Measurements from ENCODE around the gene ACBD7.

DNA sequence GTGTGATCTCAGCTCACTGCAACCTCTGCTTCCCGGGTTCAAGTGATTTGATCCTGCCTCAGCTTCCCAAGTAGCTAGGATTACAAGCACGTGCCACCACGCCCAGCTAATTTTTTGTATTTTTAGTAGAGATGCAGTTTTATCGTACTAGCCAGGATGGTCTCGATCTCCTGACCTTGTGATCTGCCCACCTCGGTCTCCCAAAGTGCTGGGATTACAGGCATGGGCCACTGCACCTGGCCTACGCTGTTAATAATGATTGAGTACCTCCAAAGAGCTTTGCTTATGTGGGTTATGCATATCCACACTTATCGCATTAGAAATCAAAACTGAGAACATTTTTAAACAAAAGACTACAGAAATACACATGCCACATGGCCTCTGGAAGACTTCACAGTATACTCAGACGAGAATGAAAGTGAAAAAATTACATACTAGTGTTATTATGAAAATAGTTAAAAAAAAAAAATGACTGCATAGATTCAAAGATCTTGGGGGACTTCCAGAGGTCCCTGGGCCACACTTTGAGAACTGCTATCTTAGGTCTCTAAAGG lies 34.0 kb upstream of the ACBD7 start:
- TF ChIP-seq, protein P1, sequence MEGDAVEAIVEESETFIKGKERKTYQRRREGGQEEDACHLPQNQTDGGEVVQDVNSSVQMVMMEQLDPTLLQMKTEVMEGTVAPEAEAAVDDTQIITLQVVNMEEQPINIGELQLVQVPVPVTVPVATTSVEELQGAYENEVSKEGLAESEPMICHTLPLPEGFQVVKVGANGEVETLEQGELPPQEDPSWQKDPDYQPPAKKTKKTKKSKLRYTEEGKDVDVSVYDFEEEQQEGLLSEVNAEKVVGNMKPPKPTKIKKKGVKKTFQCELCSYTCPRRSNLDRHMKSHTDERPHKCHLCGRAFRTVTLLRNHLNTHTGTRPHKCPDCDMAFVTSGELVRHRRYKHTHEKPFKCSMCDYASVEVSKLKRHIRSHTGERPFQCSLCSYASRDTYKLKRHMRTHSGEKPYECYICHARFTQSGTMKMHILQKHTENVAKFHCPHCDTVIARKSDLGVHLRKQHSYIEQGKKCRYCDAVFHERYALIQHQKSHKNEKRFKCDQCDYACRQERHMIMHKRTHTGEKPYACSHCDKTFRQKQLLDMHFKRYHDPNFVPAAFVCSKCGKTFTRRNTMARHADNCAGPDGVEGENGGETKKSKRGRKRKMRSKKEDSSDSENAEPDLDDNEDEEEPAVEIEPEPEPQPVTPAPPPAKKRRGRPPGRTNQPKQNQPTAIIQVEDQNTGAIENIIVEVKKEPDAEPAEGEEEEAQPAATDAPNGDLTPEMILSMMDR (IDR thresholded peaks at IDR 0.05) = no peak
- TF ChIP-seq EZH2 (IDR thresholded peaks at IDR 0.05; ENCODE audit: borderline replicate concordance, insufficient read depth, low read depth, low read length, poor library complexity, severe bottlenecking) = no peak
